GM19023 (cell line): ENCODE results near the gene WDR74.
"Not testable (repeated sequence)": the region's sequence is repeated elsewhere in the genome, so short reads cannot be mapped to it uniquely, and the experiment has no call there.

Experiments
- ATAC-seq: cut with Tn5 transposase; IDR thresholded peaks from one replicate; pipeline ENCODE4 v1.9.1; 2021; ENCODE audit warnings: mild to moderate bottlenecking, moderate library complexity; ENCODE audit not compliant: unreplicated experiment

WDR74 gene

GRCh38 chr11:62839050-62839945 lies at the start of gene WDR74:
WDR74 (minus strand) TSS chr11:62839590; CDS start chr11:62839570, 20 bp downstream.
- peak; percentile 40 for ATAC-seq

GRCh38 chr11:62889126-62889483 lies 49.7 kb upstream of the WDR74 start:
- ATAC-seq = no peak

GRCh38 chr11:62888406-62888805 lies 49.0 kb upstream of the WDR74 start:
- ATAC-seq = no peak

GRCh38 chr11:62885137-62885750 lies 45.9 kb upstream of the WDR74 start:
- no peak for ATAC-seq

- ATAC-seq = no peak
Measured at GRCh38 chr11:62883673-62884072, 44.3 kb upstream of the WDR74 start.

- no peak for ATAC-seq
Measured at GRCh38 chr11:62882788-62883501, 43.6 kb upstream of the WDR74 start.

GRCh38 chr11:62882431-62882749 lies 43.0 kb upstream of the WDR74 start:
- no peak for ATAC-seq

GRCh38 chr11:62881579-62882430 lies 42.4 kb upstream of the WDR74 start:
- ATAC-seq = peak; percentile 39

- ATAC-seq = peak; percentile 74
Measured at GRCh38 chr11:62880803-62881578, 41.6 kb upstream of the WDR74 start, which contains the start of gene SLC3A2. SLC3A2 (plus strand) TSS chr11:62880896; CDS start chr11:62881024, 128 bp downstream.

GRCh38 chr11:62880231-62880802 lies 40.9 kb upstream of the WDR74 start:
- peak; percentile 22 for ATAC-seq

- ATAC-seq = no peak
Measured at GRCh38 chr11:62879235-62879978, 40.0 kb upstream of the WDR74 start.

GRCh38 chr11:62876712-62877111 lies 37.3 kb upstream of the WDR74 start:
- ATAC-seq = no peak

- no peak for ATAC-seq
Measured at GRCh38 chr11:62875698-62876478, 36.5 kb upstream of the WDR74 start.

GRCh38 chr11:62874851-62875250 lies 35.5 kb upstream of the WDR74 start:
- no peak for ATAC-seq

- ATAC-seq = no peak
Measured at GRCh38 chr11:62865635-62866034, 26.2 kb upstream of the WDR74 start.

- no peak for ATAC-seq
Measured at GRCh38 chr11:62863687-62864335, 24.4 kb upstream of the WDR74 start.

- not testable (repeated sequence) for ATAC-seq
Measured at GRCh38 chr11:62861564-62862192, 22.3 kb upstream of the WDR74 start.
